ENCODE results near the gene IL17C.
A peak's percentile ranks its signal among the peaks of the same experiment; 100 is the strongest.
"Not testable (repeated sequence)": the region's sequence is repeated elsewhere in the genome, so short reads cannot be mapped to it uniquely, and the experiment has no call there.

The IL17C gene

GRCh38 chr16:88662843-88663606 is 24.7 kb downstream of the IL17C start, which contains the start of gene MVD:
Gene MVD, minus strand, starts transcription at chr16:88663091. Its CDS starts 11 bp downstream, at chr16:88663080.
- DNase-seq = peak; percentile 29

GRCh38 chr16:88665148-88665547 is 26.8 kb downstream of the IL17C start:
- DNase-seq = no peak

- DNase-seq = no peak
These were observed 27.2 kb downstream of the IL17C start for GRCh38 chr16:88665570-88665969.

- no peak for DNase-seq
These were observed 29.1 kb downstream of the IL17C start for GRCh38 chr16:88667461-88667860.

GRCh38 chr16:88669493-88669892 is 31.1 kb downstream of the IL17C start:
- not testable (repeated sequence) for DNase-seq

GRCh38 chr16:88669980-88670379 is 31.6 kb downstream of the IL17C start:
- no peak for DNase-seq

- DNase-seq = no peak
These were observed 33.4 kb downstream of the IL17C start for GRCh38 chr16:88671806-88672205.

GRCh38 chr16:88672776-88673175 is 34.4 kb downstream of the IL17C start:
- no peak for DNase-seq

GRCh38 chr16:88673716-88674379 is 35.5 kb downstream of the IL17C start:
- DNase-seq = no peak

- DNase-seq = no peak
These were observed 38.3 kb downstream of the IL17C start for GRCh38 chr16:88676502-88677242.

GRCh38 chr16:88677721-88678120 is 39.3 kb downstream of the IL17C start:
- no peak for DNase-seq

- no peak for DNase-seq
These were observed 40.0 kb downstream of the IL17C start for GRCh38 chr16:88678224-88678979.

- no peak for DNase-seq
These were observed 42.2 kb downstream of the IL17C start for GRCh38 chr16:88680554-88681083.

- DNase-seq = no peak
These were observed 42.8 kb downstream of the IL17C start for GRCh38 chr16:88681084-88681680.

- DNase-seq = no peak
These were observed 43.5 kb downstream of the IL17C start for GRCh38 chr16:88681709-88682451.

GRCh38 chr16:88684569-88685155 is 46.3 kb downstream of the IL17C start:
- no peak for DNase-seq

- no peak for DNase-seq
These were observed 47.0 kb downstream of the IL17C start for GRCh38 chr16:88685156-88686061.

GRCh38 chr16:88686062-88686438 is 47.7 kb downstream of the IL17C start:
- no peak for DNase-seq

GRCh38 chr16:88686439-88687253 is 48.3 kb downstream of the IL17C start, which contains the start of gene SNAI3:
Gene SNAI3, minus strand, starts transcription at chr16:88686507. Its CDS starts 101 bp downstream, at chr16:88686406.
- DNase-seq = no peak

All from NCI-H2029 treated with DMSO at 0.1 percent for 48 hours (cell line).